GM19468 (cell line): ENCODE results near the gene GNG13.

Experiments
- ATAC-seq: cut with Tn5 transposase; IDR thresholded peaks from one replicate; pipeline ENCODE4 v1.9.1; 2021; ENCODE audit warnings: mild to moderate bottlenecking, moderate library complexity, moderate number of reproducible peaks; ENCODE audit not compliant: unreplicated experiment; ENCODE audit errors: extremely low read depth

Gene GNG13

GRCh38 chr16:815861-816260, 15.3 kb upstream of the GNG13 start:
- ATAC-seq: no peak

GRCh38 chr16:814974-815373, 14.4 kb upstream of the GNG13 start:
- ATAC-seq: no peak

GRCh38 chr16:813916-814412, 13.4 kb upstream of the GNG13 start:
- ATAC-seq: no peak

- no peak for ATAC-seq
Observed at GRCh38 chr16:813204-813915, 12.8 kb upstream of the GNG13 start.

GRCh38 chr16:808085-808386, 7.5 kb upstream of the GNG13 start:
- ATAC-seq: no peak

GRCh38 chr16:807347-808084, 7.0 kb upstream of the GNG13 start:
- peak; percentile 49 for ATAC-seq

- no peak for ATAC-seq
Observed at GRCh38 chr16:805474-805873, 4.9 kb upstream of the GNG13 start.

GRCh38 chr16:804193-805048, 3.9 kb upstream of the GNG13 start:
- ATAC-seq: no peak

- no peak for ATAC-seq
Observed at GRCh38 chr16:803754-804080, 3.2 kb upstream of the GNG13 start.

GRCh38 chr16:802914-803753, 2.6 kb upstream of the GNG13 start:
- ATAC-seq: no peak

GRCh38 chr16:802461-802860, 1.9 kb upstream of the GNG13 start:
- no peak for ATAC-seq

GRCh38 chr16:801584-802363, 1.2 kb upstream of the GNG13 start:
- ATAC-seq: no peak

GRCh38 chr16:800834-801511, 439 bp upstream of the GNG13 start:
- ATAC-seq: no peak

- no peak for ATAC-seq
Observed at GRCh38 chr16:799111-799947, 1.2 kb downstream of the GNG13 start.

- no peak for ATAC-seq
Observed at GRCh38 chr16:798666-799065, 1.9 kb downstream of the GNG13 start.

- no peak for ATAC-seq
Observed at GRCh38 chr16:797686-798085, 2.8 kb downstream of the GNG13 start.

- no peak for ATAC-seq
Observed at GRCh38 chr16:797120-797420, 3.5 kb downstream of the GNG13 start.
